ENCODE results near the gene GRIA2.

GRCh38 chr4:157221895-157222770, 1.6 kb downstream of the GRIA2 start:
- no peak for TF ChIP-seq CTCF (conservative IDR thresholded peaks at IDR 0.05)
- no peak for TF ChIP-seq EZH2 (IDR thresholded peaks at IDR 0.05; ENCODE audit: low read depth)
